Body of pancreas (tissue), 4 donors: ENCODE data around the gene SSUH2. TPM values are rescaled to one million over a fixed set of nuclear protein-coding genes. Genes with fewer than 3 reads are reported as not detected.

Source experiments
- ATAC-seq: fragments of 150-250 bp; one replicate; pipeline ENCODE4 v1.9.1; 2016
- DNase-seq, 4 donors: peaks; one replicate each; pipeline ENCODE4 v3.0.0-alpha.2; 2019
- H3K27ac ChIP-seq, 4 donors: fragments of 200-600 bp; sonication (generic); 1 replicate in 3 of 4; 2 replicates in 1 of 4; pipeline versions ENCODE4 v1.5.1 to v1.6.1; 2016 to 2019; ENCODE audit warnings: mild to moderate bottlenecking in 1 of 4, mixed read lengths in 1 of 4, moderate library complexity in 1 of 4
- H3K27me3 ChIP-seq, 2 donors: fragments of 200-600 bp; sonication (generic); one replicate each; pipeline ENCODE4 v1.6.0; 2016; ENCODE audit warnings: mild to moderate bottlenecking in 1 of 2
- H3K36me3 ChIP-seq, 2 donors: fragments of 200-600 bp; sonication (generic); replicated peaks in 1 of 2; 2 replicates each; pipeline ENCODE4 v1.5.1; 2016; ENCODE audit warnings: low read depth in 2 of 2; ENCODE audit not compliant: insufficient read depth in 1 of 2
- H3K4me1 ChIP-seq: fragments of 200-600 bp; sonication (generic); one replicate; pipeline ENCODE4 v1.6.0; 2016
- H3K4me3 ChIP-seq, 2 donors: fragments of 200-600 bp; sonication (generic); 1 replicate in 1 of 2; 2 replicates in 1 of 2; pipeline ENCODE4 v1.5.1; 2016 to 2019
- H3K9me3 ChIP-seq, 3 donors: fragments of 200-600 bp; sonication (generic); 1 replicate in 2 of 3; 2 replicates in 1 of 3; pipeline ENCODE4 v1.5.1; 2016
- CTCF ChIP-seq, 7 experiments: fragments of 450-650 bp in 4 of 7; fragments of 200-600 bp in 3 of 7; sonication (generic) in 3 of 7; IDR thresholded peaks; one replicate each; pipeline ENCODE4 v1.5.1; 2016 to 2019; ENCODE audit warnings: antibody characterized with exemption in 7 of 7
- POLR2A ChIP-seq, 3 donors: fragments of 450-650 bp; IDR thresholded peaks; one replicate each; pipeline ENCODE4 v1.6.1; 2016; ENCODE audit warnings: antibody characterized with exemption in 3 of 3, mild to moderate bottlenecking in 2 of 3
- WGBS, 2 donors: methylation state at CpG; one replicate each; pipeline ENCODE4 v1.1.5; 2017; 5-methylcytosine and 5-hydroxymethylcytosine counted together
- intact Hi-C: fragments of 100-400 bp; cut with DNase I; formaldehyde crosslinking; loops from one replicate; pipeline ENCODE4 v1.15.1; 2023
- total RNA-seq, 2 donors: library from RNA; depleted of rRNA; stranded (reverse); fragments of >200 nt; gene quantifications; one replicate each; pipeline ENCODE4 v1.1.0, GENCODE V29; 2016

The SSUH2 gene
- total RNA-seq, 2 donors from 2014 or later: 0.26 to 0.33 TPM

DNA sequence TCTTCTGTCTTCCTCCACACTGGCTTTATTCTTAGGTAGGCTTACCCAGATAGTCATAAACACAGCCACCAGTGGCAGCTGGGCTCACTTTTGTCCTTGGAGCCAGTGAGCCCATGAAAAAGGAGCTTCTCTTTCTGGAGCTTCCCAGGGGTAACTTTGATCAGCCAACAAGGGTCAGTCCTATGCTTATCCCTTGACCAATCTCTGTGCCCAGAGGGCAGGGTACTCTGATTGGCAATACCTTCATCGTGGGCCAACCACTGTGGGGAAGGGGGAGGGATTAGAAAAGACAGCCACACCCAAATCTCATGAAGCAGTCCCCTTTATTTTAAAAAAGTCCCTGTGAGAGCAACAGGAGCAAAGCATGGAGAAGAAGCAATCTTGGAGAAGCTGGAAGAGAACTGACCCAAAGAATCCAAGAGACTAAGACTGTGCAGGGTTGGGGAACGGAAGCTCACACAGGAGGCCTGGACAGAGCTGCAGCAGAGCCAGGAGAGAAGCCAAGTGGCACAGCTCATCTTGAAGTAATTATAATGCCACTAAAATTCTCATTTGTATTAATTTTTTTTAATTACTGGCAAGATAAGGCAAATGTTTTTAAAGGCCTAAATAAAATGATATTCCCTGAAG, 70.4 kb downstream of the SSUH2 start:
- Histone ChIP-seq H3K4me3 (no peak overlapping the region), H3K4me1 (no peaks in the 10 kb centered on the region), H3K27me3 (no peaks in the 10 kb centered on the region), H3K27ac (no peak overlapping the region), H3K36me3 (no peaks in the 10 kb centered on the region), H3K9me3 (no peaks in the 10 kb centered on the region)
- no peak for TF ChIP-seq POLR2A (IDR thresholded peaks at IDR 0.05)
- TF ChIP-seq CTCF (IDR thresholded peaks at IDR 0.05): no peak
- no peak for DNase-seq
- WGBS, 2 donors: 71 to 83% methylated on average over 2 of the region's 2 CpGs
- no peak for ATAC-seq
- intact Hi-C loops: no loop called here

DNA sequence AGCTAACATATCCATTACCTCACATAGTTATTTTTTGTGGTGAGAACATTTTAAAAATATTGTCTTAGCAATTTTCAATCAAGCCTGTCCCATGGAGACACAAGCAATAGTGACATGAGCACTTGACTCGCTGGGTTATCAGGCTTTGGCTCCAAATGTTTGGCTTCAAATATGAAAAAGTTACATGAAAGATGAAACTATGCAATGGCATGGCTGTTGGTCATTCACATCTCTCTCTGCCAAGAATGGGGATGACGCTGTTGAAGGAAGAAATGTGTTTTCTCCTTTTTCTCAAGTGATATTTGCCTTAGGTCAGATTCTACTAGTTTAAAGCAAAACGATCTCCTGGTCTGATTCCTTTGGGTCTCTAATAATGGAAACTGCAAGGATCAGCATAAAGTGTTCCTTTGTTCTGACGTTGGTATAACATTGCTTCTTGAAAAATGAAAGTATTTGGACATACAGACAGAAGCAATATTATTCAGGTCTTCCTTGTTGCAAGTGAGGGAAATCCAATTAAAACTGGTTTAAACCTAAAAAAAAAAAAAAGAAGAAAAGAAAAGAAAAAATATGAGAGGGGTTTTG, 71.2 kb downstream of the SSUH2 start:
- H3K9me3 ChIP-seq: no peaks in the 10 kb centered on the region
- 76 to 85% methylated on average over 4 of the region's 4 CpGs for WGBS, 2 donors
- H3K27me3 ChIP-seq: no peaks in the 10 kb centered on the region
- ATAC-seq: no peak
- H3K36me3 ChIP-seq: no peaks in the 10 kb centered on the region
- no peak overlapping the region for H3K4me3 ChIP-seq
- TF ChIP-seq POLR2A (IDR thresholded peaks at IDR 0.05): no peak
- TF ChIP-seq CTCF (IDR thresholded peaks at IDR 0.05): no peak
- H3K4me1 ChIP-seq: no peaks in the 10 kb centered on the region
- no peak overlapping the region for H3K27ac ChIP-seq
- intact Hi-C loops: no loop called here
- no peak for DNase-seq

GRCh38 chr3:8571256-8571655, 73.3 kb downstream of the SSUH2 start:
- Histone ChIP-seq H3K36me3 (peaks cover 0 to 2% of the 10 kb centered on the region in 2 donors), H3K4me1 (no peaks in the 10 kb centered on the region), H3K27me3 (no peaks in the 10 kb centered on the region), H3K9me3 (no peaks in the 10 kb centered on the region), H3K27ac (no peak overlapping the region), H3K4me3 (no peak overlapping the region)
- 51 to 52% methylated on average over 2 of the region's 3 CpGs for WGBS, 2 donors
- DNase-seq: no peak
- TF ChIP-seq POLR2A (IDR thresholded peaks at IDR 0.05): no peak
- no peak for ATAC-seq
- intact Hi-C loops: no loop called here

Other genes with a start within 250 kb of the SSUH2 start
- gene LMCD1, start 143.0 kb downstream of the SSUH2 start, total RNA-seq: 10 to 100 TPM; 10.9 to 32.4 TPM
- not detected for gene CAV3, start 89.0 kb upstream of the SSUH2 start, total RNA-seq
- gene OXTR, start 124.8 kb upstream of the SSUH2 start, total RNA-seq: under 1 TPM in 1 of 2 donors, not detected in 1; 0.33 TPM